Measurements from ENCODE around the gene F2RL1.
"Not testable (repeated sequence)": the region's sequence is repeated elsewhere in the genome, so short reads cannot be mapped to it uniquely, and the experiment has no call there.

DNA sequence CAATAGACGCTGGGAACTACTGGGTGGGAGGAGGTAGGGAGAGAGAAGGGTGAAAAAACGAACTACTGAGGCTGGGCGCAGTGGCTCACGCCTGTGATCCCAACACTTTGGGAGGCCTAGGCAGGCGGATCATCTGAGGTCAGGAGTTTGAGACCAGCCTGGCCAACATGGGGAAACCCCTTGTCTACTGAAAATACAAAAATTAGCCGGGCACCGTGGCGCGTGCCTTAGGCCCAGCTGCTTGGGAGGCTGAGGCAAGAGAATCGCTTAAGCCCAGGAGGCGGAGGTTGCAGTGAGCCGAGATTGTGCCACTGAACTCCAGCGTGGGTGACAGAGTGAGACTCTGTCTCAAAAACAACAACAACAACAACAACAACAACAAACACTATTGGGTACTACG lies 47.8 kb upstream of the F2RL1 start:
- not testable (repeated sequence) for TF ChIP-seq POLR2A (IDR thresholded peaks at IDR 0.05; ENCODE audit: low read length); GATA1 (IDR thresholded peaks at IDR 0.05; ENCODE audit: low read depth, low read length)
